HG02970 (cell line): ENCODE results near the gene NOL12.
A peak's percentile ranks its signal among the peaks of the same experiment; 100 is the strongest.
"Not testable (repeated sequence)": the region's sequence is repeated elsewhere in the genome, so short reads cannot be mapped to it uniquely, and the experiment has no call there.

Experiments
- ATAC-seq: cut with Tn5 transposase; IDR thresholded peaks from one replicate; pipeline ENCODE4 v1.9.1; 2021; ENCODE audit warnings: mild to moderate bottlenecking, moderate library complexity, moderate number of reproducible peaks; ENCODE audit not compliant: unreplicated experiment, low FRiP score

The NOL12 gene, protein sequence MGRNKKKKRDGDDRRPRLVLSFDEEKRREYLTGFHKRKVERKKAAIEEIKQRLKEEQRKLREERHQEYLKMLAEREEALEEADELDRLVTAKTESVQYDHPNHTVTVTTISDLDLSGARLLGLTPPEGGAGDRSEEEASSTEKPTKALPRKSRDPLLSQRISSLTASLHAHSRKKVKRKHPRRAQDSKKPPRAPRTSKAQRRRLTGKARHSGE

GRCh38 chr22:37686002-37686982 lies at the start of gene NOL12:
Gene NOL12, plus strand, starts transcription at chr22:37686343. Its CDS starts 50 bp downstream, at chr22:37686393.
- peak; percentile 60 for ATAC-seq

DNA sequence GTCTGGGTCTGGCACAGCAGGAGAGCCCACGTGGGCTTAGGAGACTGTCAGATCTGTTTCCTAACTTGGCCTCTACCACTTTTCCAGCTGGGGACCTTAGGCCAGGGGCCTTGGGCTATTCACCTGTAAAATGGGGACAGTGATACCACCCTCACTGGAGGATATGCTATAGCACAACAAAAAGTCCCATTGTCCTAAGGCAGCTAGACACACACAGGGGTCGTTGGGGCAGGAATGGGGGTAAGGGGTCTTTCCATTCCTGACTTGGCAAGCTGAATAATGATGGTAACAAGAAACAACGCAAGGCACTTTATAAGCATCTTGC lies 49.2 kb upstream of the NOL12 start:
- no peak for ATAC-seq

GRCh38 chr22:37638391-37639069 lies 47.6 kb upstream of the NOL12 start:
- ATAC-seq = no peak

- ATAC-seq = no peak
Observed at GRCh38 chr22:37639070-37639760, 46.9 kb upstream of the NOL12 start, which contains the start of gene SH3BP1. Gene SH3BP1, plus strand, starts transcription at chr22:37639669. Its CDS starts 119 bp downstream, at chr22:37639788.

GRCh38 chr22:37639771-37640590 lies 46.2 kb upstream of the NOL12 start:
- ATAC-seq = no peak

DNA sequence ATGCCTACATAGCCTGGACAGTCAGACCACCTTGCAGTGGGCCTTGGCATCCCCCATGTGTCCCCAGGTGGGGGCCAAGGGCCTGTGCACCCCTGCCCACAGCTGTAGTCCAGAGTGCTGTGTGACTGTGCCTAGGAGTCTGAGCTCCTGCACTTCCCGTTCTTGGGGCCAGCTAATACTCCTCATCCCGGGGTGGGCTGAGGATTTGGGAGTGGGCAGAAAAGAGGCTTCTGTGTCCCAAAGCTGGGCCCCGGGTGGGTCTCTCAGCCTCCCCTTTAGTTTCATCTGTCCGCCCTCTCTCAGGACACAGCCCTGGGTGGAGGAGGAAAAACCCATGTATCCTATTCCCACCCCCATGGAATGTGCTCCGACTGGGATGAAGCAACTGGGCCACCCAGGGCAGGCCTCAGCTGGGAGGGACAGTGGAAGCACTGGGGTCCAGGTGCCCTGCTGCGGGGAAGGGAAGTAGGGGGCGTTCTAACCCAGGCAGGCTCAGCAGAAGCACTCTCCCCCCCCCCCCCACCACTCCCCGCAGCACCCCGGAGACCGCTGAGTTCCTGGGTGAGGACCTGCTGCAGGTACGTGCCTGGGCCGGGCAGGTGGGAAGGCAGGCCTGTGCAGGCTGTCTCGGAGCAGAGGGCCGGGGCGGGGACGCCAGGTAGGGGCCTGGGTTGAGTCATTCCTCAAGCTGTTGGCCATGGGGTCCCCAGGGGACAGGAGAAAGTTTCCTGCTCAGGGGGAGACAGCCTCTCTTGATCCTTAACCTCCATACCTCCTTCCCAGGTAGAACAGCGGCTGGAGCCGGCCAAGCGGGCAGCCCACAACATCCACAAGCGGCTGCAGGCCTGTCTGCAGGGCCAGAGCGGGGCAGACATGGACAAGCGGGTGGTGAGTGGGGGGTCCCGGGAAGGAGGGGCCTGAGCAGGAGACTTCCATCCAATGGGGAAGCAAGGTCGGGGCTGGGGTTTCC lies 45.3 kb upstream of the NOL12 start:
- ATAC-seq = no peak

DNA sequence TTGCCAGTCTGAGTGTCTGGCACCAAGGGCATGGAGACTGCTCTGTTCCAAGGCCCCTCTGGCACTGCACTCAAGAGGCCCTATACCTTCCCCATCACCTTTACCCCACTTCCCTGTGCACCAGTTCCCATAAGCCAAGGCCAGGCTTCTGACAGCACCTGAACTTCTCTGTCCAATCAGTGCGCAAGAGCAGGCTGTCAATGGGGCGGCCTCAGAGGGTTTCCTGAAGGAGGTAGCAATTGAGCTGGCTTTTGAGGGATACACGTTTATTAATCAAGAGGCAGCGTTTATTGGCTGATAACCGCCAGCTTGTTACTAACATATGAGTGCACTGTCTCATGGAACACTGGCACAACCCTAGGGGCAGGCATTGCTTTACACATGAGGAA lies 44.6 kb upstream of the NOL12 start:
- ATAC-seq = no peak

DNA sequence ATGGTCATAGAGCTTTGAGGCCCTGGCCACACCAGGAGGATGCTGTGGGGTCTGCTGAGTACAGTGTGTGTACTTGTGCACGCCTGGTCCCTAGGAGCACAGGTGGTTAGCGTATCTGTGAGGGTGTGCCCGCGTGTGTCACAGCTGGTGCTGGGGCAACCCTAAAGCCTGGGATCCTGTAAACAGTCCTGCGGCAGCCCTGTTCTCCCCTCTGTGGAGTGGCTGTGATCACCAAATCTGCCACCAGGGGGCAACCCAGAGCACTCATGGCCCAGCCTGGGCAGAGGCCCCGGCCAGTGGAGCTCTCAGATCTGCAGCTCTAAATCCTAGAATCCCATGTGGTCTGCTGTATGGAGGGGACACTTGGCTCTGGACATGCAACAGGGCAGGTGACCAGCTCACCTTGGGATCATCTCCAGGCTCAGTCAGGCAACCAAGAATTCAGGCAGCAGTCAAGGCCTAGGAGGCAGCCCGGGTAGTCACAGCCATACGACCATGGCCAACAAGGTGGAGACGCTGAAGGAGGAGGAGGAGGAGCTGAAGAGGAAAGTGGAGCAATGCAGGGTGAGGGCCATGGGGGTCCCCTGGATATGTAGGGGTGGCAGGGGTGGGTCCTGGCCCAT lies 42.8 kb upstream of the NOL12 start:
- ATAC-seq = no peak

- ATAC-seq = no peak
Observed at GRCh38 chr22:37647317-37647716, 38.8 kb upstream of the NOL12 start.

- ATAC-seq = no peak
Observed at GRCh38 chr22:37647928-37648327, 38.2 kb upstream of the NOL12 start.

- no peak for ATAC-seq
Observed at GRCh38 chr22:37650463-37651136, 35.5 kb upstream of the NOL12 start.

DNA sequence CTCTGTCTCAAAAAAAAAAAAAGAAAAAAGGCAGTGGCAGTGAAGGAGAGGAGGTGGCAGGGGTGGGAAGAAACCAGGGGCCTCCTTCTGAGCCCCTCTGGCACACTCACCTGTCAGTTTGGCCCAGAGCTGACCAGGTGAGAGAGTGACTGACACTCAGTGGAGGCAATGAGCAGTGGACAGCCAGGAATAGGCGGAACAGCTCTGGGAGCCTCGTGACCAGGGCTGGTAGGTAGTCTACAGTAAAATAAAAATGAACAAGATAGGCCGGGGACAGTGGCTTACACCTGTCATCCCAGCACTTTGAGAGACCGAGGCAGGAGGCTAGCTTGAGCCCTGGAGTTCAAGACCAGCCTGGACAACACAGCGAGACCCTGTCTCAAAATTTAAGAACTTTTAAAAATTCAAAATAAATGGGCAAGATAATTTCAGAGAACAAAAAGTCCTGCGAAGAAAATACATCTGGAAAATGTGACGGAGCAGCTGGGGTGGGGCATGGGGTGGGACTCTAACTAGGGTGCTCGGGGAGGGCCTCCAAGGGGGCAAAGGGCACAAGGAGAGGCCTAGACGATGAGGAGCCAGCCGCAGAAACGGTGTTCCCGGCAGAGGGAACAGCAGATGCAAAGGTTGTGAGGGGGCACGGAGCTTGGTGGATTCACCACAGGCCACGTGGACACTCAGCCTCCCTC lies 31.4 kb upstream of the NOL12 start:
- ATAC-seq = no peak

GRCh38 chr22:37655252-37655563 lies 30.9 kb upstream of the NOL12 start:
- ATAC-seq = no peak

DNA sequence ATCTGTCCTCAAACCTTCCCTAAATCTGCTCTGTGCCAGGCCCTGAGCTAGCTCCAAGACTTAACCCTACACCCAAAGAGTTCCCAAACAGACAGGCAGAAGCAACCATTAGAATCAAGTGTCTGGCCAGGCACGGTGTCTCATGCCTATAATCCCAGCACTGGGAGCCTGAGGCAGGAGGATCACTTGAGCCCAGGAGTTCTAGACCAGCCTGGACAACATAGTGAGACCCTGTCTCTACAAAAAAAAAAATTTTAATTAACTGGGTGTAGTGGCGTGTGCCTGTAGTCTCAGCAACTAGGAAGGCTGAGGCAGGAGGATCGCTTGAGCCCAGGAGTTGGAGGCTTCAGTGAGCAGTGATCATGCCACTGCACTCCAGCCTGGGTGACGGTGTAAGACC lies 29.6 kb upstream of the NOL12 start:
- ATAC-seq = not testable (repeated sequence)

GRCh38 chr22:37657590-37658132 lies 28.5 kb upstream of the NOL12 start:
- no peak for ATAC-seq

DNA sequence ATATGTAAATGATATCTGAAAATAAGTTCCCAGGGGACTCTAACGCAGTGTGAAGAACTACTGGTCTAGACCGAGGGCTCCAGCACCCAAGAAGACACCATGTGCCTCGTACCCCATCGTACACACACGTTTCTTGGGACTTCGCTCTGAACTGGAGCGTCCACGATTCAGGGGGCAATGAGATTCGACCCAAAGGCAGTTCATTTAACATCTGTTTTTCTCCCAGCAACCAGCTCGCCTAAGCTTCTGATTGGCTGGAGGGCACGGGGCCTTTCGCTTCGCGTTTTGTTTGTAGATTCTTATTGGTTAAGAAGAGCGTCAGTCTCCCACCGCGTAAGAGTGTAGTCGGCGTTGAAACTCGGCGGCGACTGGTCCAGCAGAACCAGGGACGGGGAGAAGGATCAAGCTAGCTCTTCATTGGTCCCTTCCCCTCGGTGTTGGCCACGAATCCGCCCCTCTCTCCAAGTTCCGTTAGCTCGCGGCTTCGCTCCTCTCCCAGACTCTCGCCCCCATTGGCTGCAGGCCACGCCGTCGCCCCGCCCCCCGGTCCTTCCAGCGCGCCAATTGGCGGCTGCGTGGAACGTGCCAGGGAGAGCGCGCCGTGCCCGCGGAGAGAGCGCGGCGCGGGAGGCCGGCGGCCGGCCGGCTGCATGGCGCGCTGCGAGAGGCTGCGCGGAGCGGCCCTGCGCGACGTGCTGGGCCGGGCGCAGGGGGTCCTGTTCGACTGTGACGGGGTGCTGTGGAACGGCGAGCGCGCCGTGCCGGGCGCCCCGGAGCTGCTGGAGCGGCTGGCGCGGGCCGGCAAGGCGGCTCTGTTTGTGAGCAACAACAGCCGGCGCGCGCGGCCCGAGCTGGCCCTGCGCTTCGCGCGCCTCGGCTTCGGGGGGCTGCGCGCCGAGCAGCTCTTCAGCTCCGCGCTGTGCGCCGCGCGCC lies 27.7 kb upstream of the NOL12 start, which contains the start of gene PDXP:
PDXP (plus strand) TSS at position 591 of the 933 bp plus-strand sequence; CDS start at position 651, 60 bp downstream.
- peak; percentile 87 for ATAC-seq
